HEK293T (cell line): ENCODE measurements around the gene SGCA.

Source experiments
- ELF4 ChIP-seq: fragments of 450-650 bp; IDR thresholded peaks from 2 replicates; pipeline ENCODE4 v1.6.1; 2017; ENCODE audit warnings: antibody characterized with exemption
- ZNF384 ChIP-seq: fragments of 450-650 bp; IDR thresholded peaks from 2 replicates; pipeline ENCODE4 v1.6.1; 2016

DNA sequence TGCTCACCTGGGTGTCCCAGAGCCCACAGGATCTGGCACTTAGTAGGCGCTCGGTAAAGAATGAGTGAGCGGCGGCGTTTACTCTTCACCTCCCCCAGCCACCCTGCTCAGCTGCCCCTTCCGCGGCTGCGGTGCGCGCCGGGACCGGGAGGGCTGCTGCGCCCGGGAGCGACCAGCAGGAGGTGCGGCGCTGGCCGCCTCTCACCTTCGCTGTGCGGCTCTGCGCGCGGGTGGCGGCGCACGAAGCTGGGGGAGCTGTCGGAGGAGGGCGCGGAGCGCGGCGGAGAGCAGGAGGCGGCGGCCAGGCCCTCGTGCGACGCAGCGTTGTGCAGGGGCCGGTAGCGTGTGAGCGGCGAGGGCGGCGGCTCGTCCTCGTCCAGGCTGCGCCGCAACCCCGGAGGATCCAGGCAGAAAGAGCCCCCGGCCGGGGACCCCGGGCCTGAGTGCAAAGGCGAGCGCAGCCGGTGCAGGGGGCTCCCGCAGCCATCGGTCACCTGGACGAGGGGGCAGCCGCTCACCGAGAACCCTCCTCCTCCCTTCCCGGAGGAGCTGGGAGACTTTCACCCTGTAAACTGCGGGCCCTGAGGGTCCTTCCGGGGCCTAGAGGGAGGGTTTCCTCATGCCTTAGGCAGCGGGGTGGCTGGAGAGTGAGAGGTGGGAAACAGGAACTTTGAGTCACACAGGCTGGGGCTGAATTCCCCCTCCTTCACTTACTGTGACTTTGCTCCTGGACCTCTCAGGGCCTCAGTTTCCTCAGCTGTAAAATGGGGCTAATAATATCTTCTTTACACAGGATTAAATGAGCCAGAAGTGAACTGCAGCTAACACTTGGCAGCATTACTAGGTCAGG lies 48.4 kb upstream of the SGCA start:
- TF ChIP-seq ZNF384 (no peak), ELF4 (no peak)
